Stomach (tissue), 4 donors: Measurements from ENCODE around the gene ERN1.
"Not testable (repeated sequence)": the region's sequence is repeated elsewhere in the genome, so short reads cannot be mapped to it uniquely, and the experiment has no call there.

Experiments used
- EP300 ChIP-seq: sonication (generic); formaldehyde crosslinking; IDR thresholded peaks from one replicate; pipeline ENCODE4 v1.6.1; 2017; ENCODE audit warnings: antibody characterized with exemption
- POLR2A ChIP-seq, 4 donors: fragments of 450-650 bp; IDR thresholded peaks; one replicate each; pipeline ENCODE4 v1.6.1; 2016; ENCODE audit warnings: antibody characterized with exemption in 4 of 4, control low read depth in 2 of 4, mild to moderate bottlenecking in 1 of 4, moderate library complexity in 1 of 4
- POLR2AphosphoS5 ChIP-seq, 3 donors: sonication (generic); formaldehyde crosslinking; IDR thresholded peaks; one replicate each; pipeline ENCODE4 v1.6.1; 2016; ENCODE audit warnings: antibody characterized with exemption in 3 of 3
- TF ChIP-seq, protein P1 (sequence below), 7 experiments: fragments of 450-650 bp in 4 of 7; fragments of 200-600 bp in 3 of 7; sonication (generic) in 3 of 7; IDR thresholded peaks; one replicate each; pipeline ENCODE4 v1.5.1; 2016 to 2019; ENCODE audit warnings: antibody characterized with exemption in 7 of 7, control low read depth in 2 of 7, mild to moderate bottlenecking in 1 of 7

DNA sequence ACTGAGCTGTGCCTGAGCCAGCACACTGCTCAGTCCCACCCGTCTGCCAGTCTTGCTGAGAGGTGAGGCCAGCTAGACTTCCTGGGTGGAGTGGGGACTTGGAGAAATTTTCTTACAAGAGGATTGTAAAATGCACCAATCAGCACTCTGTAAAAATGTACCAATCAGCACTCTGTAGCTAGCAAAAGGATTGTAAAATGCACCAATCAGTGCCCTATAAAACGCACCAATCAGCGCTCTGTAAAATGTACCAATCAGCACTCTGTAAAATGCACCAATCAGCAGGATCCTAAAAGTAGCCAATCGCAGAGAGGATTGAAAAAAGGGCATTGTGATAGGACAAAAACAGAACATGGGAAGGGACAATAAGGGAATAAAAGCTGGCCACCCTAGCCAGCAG is 49.1 kb upstream of the ERN1 start:
- TF ChIP-seq EP300; POLR2A (IDR thresholded peaks at IDR 0.05); POLR2AphosphoS5 (IDR thresholded peaks at IDR 0.05): not testable (repeated sequence)
- TF ChIP-seq, protein P1, sequence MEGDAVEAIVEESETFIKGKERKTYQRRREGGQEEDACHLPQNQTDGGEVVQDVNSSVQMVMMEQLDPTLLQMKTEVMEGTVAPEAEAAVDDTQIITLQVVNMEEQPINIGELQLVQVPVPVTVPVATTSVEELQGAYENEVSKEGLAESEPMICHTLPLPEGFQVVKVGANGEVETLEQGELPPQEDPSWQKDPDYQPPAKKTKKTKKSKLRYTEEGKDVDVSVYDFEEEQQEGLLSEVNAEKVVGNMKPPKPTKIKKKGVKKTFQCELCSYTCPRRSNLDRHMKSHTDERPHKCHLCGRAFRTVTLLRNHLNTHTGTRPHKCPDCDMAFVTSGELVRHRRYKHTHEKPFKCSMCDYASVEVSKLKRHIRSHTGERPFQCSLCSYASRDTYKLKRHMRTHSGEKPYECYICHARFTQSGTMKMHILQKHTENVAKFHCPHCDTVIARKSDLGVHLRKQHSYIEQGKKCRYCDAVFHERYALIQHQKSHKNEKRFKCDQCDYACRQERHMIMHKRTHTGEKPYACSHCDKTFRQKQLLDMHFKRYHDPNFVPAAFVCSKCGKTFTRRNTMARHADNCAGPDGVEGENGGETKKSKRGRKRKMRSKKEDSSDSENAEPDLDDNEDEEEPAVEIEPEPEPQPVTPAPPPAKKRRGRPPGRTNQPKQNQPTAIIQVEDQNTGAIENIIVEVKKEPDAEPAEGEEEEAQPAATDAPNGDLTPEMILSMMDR (IDR thresholded peaks at IDR 0.05), result not testable (repeated sequence)
